Measurements from ENCODE around the gene MEIS1.

- TF ChIP-seq CTCF (conservative IDR thresholded peaks at IDR 0.05 in 1 of 2, IDR thresholded peaks at IDR 0.05 in 1 of 2; ENCODE audit: low read depth in 1 of 2, low read length in 2 of 2) (no peak), EZH2 (IDR thresholded peaks at IDR 0.05; ENCODE audit: low read length, missing control alignments) (no peak)
Observed at GRCh38 chr2:66452917-66453316, 18.0 kb downstream of the MEIS1 start.
